Measurements from ENCODE around the gene NAT8L.

DNA sequence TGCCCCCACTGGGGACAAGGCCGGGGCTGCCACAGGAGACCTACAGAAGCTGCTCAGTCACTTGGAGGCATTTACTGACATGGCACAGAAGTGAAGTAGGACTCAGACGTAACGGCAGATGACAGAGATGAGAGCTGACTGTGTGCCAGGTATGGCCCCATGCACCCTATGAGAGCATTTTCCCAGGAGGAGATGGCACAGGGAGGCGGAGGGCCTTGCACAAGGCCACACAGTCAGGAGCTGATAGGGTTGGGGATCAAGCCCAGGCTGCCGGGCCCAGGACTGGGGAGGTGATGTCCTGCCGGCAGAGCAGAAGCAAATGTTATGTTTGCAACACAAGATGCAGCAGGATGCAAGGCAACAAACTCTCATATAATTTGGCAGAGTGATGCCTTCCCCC, 34.1 kb downstream of the NAT8L start:
- TF ChIP-seq CTCF (IDR thresholded peaks at IDR 0.05; ENCODE audit: low read length) (no peak), EZH2 (IDR thresholded peaks at IDR 0.05; ENCODE audit: borderline replicate concordance, low read length) (no peak)

Measured in OCI-LY1 (cell line).